NK-92 (cell line): ENCODE measurements around the gene GAK.

Source experiments
- DNase-seq: peaks from one replicate; lab custom pipeline; 2025; ENCODE audit not compliant: unreplicated experiment; lab: John Stamatoyannopoulos, UW

Gene GAK

DNA sequence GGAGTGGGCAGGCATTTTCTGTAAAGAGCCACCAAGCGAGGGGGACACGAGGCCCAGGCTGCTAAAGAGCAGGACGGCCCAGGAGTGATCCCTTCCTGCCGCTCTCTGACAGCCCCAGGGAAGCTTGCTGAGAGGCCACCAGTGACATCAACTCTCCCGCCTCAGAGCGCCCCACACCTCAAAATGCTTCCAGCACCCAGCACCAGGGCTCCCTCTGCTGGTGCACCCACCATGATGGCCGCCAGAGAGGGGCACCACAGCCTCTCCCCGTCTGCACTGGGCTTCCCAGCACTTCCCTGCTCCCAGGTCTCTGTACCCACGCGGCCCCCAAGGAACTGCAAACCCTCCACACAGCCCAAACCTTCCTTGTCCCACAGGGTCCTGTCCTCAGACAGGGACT lies 40.4 kb downstream of the GAK start:
- DNase-seq: no peak

DNA sequence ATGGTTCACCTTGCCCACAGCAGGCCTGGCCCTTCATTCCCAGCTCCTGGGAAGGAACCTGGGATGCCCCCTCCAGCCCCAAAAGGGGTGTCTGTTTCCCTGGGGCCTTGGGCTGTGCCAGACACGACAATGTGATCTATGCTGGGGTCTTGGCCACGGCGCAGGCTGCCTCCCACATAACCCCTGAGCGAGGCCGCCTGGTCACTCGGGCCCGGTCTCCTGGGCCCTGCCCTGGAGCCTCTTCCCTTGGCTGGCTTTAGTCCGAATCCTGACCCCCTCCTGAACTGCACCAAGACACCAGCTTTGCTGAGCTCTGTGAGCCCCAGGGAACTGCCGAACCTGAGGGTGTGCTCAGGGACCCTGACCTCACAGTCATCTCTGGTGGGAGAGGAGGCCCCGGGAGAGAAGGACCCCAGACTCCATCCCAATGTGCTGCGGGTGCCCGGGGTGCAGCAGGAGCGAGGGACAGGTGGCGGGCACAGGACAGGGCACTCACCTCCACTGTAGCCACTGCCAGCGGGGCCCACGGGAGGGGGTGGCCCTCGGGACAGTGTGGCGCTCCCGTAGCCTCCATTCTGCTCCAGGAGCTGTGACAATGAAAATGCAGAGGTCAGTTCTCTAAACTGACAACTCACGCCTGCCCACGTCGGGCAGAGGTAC lies 42.0 kb downstream of the GAK start:
- DNase-seq: no peak

DNA sequence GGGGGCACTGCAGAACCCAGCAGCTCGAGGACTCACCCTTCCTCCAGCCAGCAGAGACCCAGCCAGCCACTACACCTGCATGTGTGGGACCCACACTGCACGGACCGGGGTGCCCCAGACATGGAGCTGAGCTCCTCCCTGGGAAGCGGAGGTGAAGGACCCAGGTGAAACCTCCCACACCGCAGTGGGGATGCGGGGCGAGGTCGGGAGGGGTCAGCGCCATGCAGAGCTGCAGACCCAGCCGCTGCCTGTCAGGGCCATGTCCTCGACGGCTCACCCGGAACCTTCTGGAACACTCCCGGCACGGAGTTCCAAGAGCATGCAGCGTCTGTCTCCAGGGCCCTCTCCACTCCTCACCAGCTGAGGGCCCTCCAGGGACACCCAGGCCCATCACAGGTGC lies 42.6 kb downstream of the GAK start:
- DNase-seq: no peak

DNA sequence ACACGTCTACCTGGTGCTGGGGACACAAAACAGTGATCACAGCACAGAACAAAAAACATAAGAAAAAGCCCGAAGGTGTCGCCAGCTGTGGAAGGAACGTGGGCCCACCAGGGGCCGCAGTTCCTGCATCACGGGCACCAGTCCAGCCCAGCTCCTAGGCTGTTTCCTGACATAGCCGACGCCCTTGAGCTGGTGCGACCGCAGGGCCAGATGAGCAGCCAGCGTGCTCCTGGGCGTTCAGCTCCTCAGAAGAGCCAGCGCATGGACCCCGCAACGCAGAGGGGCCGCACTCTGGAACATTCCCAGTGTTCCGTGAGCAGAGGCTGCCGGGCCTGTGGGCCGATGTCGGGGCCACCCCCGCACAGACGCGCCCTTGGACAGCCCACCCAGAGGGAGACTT lies 44.1 kb downstream of the GAK start:
- no peak for DNase-seq

DNA sequence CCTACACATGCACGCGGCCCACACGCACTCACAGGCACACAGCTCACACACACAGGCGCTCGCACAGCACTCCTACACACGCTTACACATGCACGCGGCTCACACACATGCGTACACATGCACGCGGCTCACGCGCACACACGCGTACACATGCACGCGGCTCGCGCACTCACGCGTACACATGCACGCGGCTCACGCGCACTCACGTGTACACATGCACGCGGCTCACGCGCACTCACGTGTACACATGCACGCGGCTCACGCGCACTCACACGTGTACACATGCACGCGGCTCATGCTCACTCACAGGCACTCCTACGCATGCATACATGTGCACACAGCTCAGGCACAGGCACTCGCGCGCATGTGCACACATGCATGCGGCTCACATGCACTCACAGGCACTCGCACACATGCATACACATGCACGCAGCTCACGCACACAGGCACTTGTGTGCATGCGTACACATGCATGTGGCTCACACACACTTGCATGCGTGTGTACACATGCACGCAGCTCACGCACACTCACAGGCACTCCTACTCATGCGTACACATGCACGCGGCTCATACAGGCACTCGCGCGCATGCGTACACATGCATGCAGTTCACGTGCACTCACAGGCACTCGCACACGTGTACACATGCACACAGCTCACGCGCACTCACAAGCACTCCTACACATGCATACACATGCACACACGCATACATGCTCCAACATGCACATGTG lies 44.9 kb downstream of the GAK start:
- DNase-seq: no peak

DNA sequence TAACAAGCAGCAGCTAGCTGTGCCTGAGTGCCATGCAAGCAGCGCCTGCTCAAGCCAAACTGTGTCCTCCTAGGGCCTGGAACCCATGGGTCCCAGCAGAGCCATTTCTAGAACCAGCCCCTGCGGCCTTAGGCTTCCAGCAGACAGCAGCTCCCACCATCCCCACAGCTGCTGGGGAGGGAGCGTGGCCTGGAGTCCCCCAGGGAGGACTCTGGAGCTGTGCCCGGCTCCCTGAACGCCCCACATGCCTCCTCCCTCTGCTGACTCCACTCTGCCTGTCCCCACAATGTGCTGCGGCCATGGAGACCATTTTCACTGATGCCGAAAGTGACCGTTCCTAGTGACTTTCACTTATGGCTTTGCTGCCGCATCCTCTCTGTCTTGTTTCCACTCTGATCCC lies 45.9 kb downstream of the GAK start:
- DNase-seq: no peak

DNA sequence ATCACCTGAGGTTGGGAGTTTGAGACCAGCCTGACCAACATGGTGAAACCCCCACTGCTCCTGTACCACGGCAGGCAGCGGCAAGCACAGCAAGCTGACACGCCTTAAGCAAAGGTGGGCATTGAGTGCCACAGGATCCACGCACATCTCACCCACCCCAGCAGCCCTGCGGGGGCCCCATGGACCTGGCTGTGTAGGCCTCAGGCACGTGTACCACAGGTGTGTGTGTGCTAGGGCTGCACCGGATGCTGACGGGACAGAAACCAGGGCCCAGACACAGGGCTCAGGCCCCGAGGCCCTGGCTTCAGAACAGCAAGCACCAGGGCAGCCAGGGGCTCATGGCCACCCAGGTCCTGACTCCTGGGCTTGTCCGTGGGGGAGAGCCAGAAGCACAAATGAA lies 46.8 kb downstream of the GAK start:
- DNase-seq: no peak

DNA sequence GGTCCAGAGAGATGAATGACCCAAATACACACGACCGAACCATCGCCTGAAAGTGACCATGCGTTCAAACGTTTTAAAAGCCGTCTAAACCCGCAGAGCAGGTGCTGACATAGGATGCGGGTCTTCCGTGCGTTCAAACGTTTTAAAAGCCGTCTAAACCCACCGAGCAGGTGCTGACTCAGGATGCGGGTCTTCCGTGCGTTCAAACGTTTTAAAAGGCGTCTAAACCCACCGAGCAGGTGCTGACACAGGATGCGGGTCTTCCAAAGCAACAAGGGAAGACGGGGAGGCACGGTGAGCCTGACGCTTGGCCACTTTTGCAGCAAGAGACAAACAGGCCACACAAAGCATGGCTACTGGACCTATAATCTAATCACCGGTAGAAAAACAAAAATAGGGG lies 47.2 kb downstream of the GAK start:
- no peak for DNase-seq

DNA sequence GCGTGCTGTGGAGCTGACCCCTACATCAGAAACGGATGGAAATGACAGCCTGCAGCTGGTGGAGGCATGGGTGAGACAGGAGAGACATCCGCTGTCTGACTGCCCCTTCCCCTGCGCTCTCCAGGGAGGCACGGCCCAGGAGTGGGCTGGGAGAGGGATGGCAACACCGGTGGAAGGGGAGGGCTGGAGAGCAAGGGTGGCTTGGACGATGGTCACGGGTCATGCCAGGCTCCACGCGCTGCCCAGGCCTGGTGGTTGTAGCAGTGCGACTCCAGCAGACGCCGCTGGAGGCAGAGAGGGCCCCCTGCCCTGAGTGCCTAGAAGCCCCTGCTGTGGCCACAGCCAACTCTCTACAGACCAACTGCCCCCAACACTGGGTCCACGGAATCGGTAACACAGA lies 47.9 kb downstream of the GAK start:
- no peak for DNase-seq

DNA sequence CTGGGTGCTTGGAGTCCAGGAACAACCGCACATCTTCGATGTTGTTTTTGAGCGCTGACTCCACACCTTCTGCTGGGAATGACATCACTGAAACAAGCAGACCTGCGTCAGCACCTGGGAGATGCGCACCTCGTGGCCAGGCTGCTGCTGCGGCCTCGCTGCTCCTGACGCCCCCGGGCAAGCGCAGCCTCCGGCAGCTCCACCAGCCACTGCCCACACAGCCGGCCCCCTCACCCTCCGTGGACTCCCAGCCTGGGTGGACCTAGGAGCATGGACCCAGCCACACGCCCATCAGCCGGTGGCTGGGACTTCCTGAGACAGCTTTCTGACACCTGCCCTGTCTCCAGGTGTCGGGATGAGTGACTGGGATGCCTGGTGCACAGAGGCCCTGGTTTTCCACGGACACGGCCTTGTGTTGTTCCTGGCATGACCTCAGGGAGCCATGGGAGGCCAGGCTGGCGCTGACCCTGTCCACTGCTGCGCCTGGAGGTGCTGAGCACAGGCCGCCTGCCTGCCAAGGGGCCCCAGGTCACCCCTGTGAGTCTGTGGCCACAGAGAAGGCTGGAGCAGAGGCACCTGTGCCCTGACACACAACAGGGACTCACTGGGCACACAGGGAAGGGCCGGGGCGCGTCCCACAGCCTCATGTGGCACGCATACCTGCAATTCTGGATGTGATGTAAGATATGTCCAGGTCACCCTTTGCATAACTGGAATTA lies 48.6 kb downstream of the GAK start:
- DNase-seq: no peak

DNA sequence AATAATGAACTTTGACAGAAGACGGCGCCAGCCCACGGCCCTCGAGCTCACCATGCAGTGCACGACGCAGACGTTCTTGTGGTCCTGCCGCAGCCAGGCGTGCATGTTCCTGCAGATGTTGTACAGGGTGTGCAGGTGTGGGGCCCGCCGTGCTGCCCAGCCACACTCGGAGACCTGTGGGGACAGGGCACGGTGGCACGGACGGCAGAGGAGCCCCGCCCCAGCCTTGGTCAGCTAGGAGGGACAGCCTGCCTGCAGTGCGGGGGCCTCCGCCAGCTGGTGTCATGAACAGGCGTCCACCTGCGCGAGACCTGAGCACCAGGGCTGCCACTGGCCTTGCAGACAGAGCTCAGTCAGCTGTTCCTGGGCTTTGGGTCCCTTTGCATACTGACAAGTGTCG lies 49.5 kb downstream of the GAK start:
- no peak for DNase-seq

DNA sequence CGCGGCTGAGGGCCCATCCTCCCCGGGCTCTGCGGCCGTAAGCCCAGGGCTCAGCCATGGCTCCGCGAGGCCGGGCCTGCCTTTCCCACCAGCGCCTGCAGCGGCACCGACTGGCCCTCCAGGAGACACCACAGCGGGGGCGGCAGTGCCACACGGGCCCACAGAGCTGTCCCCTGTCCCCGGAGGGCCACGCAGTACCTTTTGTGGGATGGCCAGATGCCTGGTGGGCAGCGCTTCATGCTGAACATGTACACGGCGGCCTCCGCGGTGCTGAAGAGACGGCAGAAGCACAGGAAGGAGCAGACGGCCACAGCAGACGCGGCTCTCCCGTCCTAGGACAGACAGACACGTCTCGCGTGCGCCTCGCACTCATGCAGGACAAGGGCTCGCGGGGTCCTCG lies 50.4 kb downstream of the GAK start:
- no peak for DNase-seq

DNA sequence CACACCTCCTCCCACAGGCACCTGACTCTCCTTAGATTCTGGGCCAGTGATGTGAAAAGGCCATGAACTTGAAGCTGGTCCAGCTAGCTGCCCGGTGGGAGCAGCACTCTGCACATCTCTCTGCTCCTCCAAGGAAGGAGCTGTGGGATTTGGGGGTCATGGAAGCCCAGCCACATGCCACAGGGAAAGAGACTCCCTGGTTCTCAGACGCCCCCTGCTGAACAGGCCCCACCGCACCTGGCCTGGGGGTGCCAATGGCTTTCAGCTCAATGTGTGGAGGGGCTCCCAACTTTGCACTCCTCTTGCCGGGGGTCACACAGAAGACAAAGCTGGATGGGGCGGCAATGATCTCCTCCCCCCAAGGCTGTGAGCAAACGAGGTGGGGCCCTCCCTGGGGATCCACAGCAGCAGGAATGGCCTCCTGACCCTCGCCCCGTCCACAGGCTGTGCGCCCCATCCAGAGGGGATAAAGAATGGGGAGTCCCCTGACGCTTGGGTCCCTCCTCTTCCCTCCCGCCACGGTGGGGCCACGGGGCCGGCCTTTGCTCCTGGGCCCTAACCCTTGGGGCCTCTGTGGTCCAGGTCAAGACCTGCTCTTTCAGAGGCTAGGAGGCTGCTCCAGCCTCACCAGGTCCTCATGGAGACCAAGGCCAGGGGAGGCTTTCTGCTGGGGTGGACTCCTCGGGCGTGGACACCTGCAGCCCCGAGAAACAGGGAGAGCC lies 51.3 kb downstream of the GAK start:
- no peak for DNase-seq

DNA sequence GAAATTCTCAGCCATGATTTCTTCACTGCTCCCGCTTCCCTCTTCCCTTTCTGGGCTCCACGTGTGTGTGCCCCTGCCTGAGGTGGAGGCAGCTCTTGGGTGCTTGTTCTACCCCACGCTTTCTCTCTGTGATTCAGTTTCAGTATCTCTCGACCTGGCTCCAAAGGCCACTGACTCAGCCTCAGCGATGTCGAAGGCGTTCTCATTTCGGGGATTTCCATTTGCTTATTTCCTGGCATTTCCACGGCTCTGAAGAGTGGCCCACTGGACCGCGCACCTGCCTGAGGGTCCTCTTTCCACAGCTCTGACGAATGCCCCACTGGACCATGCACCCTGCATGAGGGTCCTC lies 52.4 kb downstream of the GAK start:
- DNase-seq: no peak

DNA sequence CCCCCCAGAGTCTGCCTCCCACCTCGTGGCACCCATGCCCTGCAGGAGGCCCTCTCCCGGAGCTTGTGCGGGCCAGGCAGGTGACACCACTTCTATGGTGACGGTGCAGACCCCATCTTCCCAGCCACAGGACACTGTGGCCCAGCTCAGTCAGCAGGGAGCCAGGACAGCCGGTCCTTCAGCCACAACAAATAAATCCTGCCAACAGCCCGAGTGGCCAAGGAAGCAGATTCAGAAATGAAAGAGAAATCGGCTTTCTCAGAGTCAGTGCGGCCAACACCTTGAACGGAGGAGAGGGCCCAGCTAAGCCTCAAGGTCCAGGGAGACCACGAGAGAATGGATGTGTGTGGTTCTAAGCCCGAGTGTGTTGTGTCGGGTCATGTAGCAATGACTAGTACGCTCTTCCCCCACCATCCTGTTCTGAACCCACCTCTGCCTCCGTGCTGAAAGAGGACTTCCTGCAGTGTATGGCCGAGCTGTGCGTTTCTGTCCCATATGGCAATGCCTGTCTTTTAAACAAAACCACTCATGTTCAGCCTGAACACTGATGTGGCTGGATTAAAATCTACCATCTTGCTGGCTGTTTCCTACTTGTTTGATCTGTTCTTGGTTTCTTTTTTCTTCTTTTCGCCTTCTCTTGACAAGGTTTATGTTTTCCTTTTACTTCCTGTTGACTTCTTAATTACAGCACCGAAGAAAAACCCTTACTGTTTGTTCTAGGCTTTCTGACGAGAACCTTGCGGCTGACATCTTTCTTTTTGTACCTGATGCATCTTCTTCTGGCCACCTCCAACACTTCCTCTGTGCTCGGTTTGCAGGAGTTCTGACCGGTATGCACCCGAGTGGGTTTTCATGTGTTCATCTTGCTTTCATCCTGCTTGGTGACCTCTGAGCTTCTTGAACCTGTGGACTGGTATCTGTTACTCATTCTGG lies 53.1 kb downstream of the GAK start:
- no peak for DNase-seq

DNA sequence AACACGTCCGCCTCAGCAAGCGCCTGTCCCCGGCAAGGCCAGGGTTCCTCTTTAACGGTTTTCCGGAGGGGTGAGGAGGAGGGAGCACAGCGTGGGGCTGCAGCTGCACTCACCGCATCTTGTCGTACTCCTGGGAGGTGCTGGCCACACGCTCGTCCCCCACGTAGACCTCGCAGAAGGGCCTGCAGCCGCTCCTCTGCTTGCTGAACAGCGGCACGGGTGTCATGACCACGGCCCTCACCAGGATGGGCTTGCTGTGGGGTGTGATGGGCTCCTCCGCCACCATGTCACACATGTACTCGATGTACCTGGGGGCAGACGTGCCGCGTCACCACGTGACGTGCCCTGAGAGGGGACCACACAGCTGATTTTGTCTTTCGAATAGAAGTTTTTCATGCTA lies 54.6 kb downstream of the GAK start:
- no peak for DNase-seq

DNA sequence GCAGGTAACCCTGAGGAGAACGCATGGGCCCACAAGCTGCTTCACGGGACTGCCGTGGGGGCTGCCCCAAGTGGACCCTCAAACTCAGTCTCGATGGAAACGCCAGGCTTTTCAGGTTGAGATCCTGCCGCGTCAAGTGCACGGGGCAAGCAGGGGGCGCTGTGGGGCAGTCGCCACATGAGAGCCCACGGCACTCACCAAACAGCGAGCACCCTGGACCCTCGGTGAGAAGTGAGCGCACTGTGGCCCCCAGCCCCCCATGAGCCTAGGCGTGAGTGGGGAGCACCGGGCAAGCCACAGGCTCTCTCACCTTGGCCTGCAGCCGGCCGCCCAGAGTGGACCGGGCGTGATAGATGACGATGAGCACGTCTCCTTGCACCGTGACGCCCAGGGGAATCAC lies 55.3 kb downstream of the GAK start:
- no peak for DNase-seq

DNA sequence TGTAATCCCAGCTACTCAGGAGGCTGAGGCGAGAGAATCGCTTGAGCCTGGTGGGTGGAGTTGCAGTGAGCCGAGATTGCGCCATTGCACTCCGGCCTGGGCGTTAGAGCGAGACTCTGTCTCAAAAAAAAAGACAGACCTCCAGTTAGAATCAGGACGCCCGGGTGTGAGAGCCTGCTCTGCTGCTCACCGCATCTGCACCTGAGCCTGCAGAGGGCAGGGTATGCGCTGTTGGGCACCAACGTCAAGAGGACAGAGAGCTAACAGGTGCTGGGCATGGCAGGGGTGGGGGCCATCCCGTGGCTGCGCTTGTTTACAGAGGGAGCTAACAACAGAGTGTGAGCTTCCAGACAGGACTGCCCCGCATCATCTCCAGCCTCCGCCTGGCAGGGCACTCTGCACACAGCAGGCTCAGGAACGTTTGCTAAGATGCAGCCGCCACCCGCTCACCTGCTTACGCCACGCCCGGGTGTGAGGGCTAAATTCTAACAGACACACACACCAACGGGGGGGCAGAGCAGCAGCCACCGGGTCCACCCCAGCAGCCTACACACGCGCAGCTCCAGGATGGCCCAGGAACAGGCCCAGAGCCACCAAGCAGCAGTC lies 56.2 kb downstream of the GAK start:
- DNase-seq: no peak

DNA sequence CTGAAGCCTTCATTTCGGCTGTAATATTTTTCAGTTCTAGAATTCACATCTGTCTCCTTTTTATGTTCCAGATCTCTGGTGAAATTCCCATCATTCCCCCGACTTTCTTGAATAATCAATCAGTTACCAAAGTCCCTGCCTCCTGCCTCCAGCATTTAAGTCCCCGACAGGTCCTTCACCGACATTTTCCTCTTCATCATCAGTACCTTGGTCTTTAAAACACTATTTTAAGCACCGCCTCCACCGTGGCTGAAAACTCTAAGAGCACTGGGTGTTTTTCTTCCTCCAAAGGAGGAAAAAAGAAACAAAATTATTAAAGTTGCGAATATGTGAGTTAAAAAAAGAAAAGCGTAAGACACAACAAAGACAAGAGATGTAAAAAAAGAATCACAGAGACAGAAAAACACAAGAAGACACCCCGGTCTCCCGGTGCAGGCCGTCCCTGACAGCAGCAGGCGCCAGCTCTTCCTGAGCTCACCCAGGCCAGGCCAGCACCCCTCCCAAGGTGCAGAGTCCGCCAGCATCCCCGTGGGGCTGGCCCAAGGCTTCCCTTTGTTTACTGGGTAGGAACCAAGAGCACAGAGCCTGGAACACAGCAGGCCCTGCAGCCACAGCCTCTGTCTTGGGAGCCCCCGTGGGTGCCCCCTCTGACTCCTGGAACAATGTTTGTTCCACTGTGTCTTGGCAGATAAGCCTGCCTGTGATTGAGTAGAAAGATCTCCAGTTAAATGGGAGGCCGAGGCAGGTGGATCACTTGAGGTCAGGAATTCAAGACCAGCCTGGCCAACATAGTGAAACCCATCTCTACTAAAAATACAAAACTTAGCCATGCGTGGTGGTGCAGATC lies 56.9 kb downstream of the GAK start:
- DNase-seq: no peak
